ENCODE data around the gene EEF1G. TPM values are rescaled to one million over a fixed set of nuclear protein-coding genes. Genes with fewer than 3 reads are reported as not detected.
A peak's percentile ranks its signal among the peaks of the same experiment; 100 is the strongest.
"Not testable (repeated sequence)": the region's sequence is repeated elsewhere in the genome, so short reads cannot be mapped to it uniquely, and the experiment has no call there.

The EEF1G gene
- total RNA-seq, 1 experiment from 2014 or later = 2,008 TPM

DNA sequence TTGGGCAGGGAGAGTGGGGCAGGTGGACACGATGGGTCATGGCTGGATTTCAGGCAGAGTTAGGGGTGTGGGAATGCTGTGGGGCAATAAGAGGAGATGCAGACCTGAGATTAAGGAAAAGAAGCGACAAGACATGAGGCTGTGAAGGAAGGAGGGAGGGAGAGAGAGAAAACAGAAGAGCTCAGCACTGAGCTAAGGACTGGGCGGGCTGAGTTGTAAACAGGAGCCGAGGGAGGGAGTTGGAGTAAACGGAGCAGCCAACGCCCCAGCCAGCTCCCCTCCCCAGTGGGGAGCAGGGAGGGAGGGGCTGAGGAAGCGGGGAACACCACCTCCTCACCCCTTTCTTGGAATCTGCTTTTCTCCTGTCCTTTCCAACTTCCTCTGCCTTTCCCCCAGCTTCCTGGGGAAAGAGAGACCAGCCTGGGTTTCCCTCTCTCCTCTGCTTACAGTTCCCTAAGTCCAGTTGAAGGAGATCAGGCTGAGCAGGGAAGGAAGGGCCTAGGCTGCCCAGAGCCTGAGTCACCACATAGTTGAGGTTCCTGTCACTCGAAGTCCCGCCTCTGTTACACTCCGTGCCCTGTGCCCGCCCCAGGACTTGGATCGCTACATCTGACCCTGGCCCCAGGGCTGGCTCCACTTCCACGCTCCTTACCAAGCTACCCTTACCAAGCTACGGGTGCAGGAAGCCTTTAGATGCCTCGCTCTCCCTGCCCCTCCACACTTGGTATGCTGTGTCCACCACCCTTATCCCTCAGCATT is 20.4 kb downstream of the EEF1G start:
- TSS peak; percentile 46 for BruUV-seq (replicated peaks)
- H3K27ac ChIP-seq = peak overlapping the region; percentile 92
- H2AFZ ChIP-seq = peak overlapping the region; percentile 74
- H3K4me1 ChIP-seq (replicated peaks; ENCODE audit: insufficient read depth) = peaks cover 88% of the 10 kb centered on the region
- H3F3A ChIP-seq (ENCODE audit: insufficient read depth, low read depth) = peaks cover 88% of the 10 kb centered on the region
- peak; percentile 93 to 97 for DNase-seq
- H4K20me1 ChIP-seq (ENCODE audit: insufficient read depth) = peaks cover 6% of the 10 kb centered on the region; the same call in 1 of the 2 replicates
- H3K4me2 ChIP-seq = peak overlapping the region; percentile 95
- H3K9me3 ChIP-seq (ENCODE audit: insufficient read depth, low read depth) = no peaks in the 10 kb centered on the region
- TF ChIP-seq, protein P1, sequence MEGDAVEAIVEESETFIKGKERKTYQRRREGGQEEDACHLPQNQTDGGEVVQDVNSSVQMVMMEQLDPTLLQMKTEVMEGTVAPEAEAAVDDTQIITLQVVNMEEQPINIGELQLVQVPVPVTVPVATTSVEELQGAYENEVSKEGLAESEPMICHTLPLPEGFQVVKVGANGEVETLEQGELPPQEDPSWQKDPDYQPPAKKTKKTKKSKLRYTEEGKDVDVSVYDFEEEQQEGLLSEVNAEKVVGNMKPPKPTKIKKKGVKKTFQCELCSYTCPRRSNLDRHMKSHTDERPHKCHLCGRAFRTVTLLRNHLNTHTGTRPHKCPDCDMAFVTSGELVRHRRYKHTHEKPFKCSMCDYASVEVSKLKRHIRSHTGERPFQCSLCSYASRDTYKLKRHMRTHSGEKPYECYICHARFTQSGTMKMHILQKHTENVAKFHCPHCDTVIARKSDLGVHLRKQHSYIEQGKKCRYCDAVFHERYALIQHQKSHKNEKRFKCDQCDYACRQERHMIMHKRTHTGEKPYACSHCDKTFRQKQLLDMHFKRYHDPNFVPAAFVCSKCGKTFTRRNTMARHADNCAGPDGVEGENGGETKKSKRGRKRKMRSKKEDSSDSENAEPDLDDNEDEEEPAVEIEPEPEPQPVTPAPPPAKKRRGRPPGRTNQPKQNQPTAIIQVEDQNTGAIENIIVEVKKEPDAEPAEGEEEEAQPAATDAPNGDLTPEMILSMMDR (conservative IDR thresholded peaks at IDR 0.05) = no peak
- TF ChIP-seq EZH2 (IDR thresholded peaks at IDR 0.05; ENCODE audit: low read depth) = no peak
- intact Hi-C loops (cut with micrococcal nuclease; ENCODE audit: unreplicated experiment) = loop anchor here (5.0 kb wide), 2 partner anchors 39 to 289 kb away; partner anchors contain the start of gene TUT1
- H3K9me2 ChIP-seq (ENCODE audit: insufficient read depth) = no peaks in the 10 kb centered on the region
- H3K4me3 ChIP-seq = peak overlapping the region; percentile 49; the same call in 1 of the 2 replicates
- ChIA-PET POLR2A (ENCODE audit: unreplicated experiment) (interaction anchor here (0.6 to 1.7 kb wide), 11 partner anchors 7 to 158 kb away, joined by 3 to 27 read pairs (median 4); partner anchors contain the start of genes C11orf98, CSKMT, EEF1G and MTA2), CTCF (interaction anchor here (0.5 to 1.8 kb wide), 4 partner anchors 9 to 129 kb away, joined by 3 to 16 read pairs (median 8); no protein-coding TSS in a partner anchor)
- no peaks in the 10 kb centered on the region for H3K27me3 ChIP-seq (ENCODE audit: insufficient read depth, low read depth)
- 0 out of 2 replicates have a peak, but pooled peaks cover 14% of the 10 kb centered on the region for H3K79me2 ChIP-seq (ENCODE audit: low read depth)
- 0 out of 2 replicates have a peak, but pooled peaks cover 5% of the 10 kb centered on the region for H3K36me3 ChIP-seq (ENCODE audit: low read depth)

DNA sequence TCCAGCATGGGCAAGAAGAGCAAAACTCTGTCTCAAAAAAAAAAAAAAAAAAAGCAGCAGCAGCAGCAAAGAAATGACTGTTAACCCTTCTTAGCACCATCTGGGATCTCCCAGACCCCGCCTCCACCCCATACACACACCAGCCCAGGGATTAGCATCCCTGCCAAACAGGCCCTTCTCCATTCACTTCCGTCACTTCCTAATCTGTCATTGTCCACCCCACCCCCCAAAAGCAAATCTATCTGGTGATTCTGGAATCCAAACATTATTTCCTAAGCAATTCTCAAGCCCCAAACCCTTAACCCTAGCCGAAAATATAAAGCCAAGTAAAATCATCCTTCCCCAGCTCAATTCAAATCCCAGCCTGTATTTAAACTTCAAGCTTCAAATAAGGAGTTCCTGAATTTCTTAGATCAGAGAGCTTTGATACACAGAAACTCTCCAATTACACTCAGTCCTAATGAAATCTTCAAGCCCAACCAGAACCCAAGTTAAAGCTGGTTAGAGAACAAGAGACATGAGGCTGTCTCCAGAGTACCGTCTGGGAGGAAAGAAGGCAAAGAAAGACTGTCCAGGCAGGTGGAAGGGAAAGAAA is 21.1 kb downstream of the EEF1G start:
- Histone ChIP-seq H3K9me3 (ENCODE audit: insufficient read depth, low read depth) (no peaks in the 10 kb centered on the region), H3F3A (ENCODE audit: insufficient read depth, low read depth) (peaks cover 88% of the 10 kb centered on the region), H3K36me3 (ENCODE audit: low read depth) (no peaks in the 10 kb centered on the region), H3K79me2 (ENCODE audit: low read depth) (0 out of 2 replicates have a peak, but pooled peaks cover 14% of the 10 kb centered on the region), H4K20me1 (ENCODE audit: insufficient read depth) (0 out of 2 replicates have a peak, but pooled peaks cover 6% of the 10 kb centered on the region), H3K4me2 (peak overlapping the region; percentile 95), H3K9me2 (ENCODE audit: insufficient read depth) (no peaks in the 10 kb centered on the region), H3K27ac (peak overlapping the region; percentile 92), H2AFZ (peak overlapping the region; percentile 74), H3K4me3 (peak overlapping the region; percentile 49; the same call in 1 of the 2 replicates), H3K27me3 (ENCODE audit: insufficient read depth, low read depth) (no peaks in the 10 kb centered on the region), H3K4me1 (replicated peaks; ENCODE audit: insufficient read depth) (peaks cover 88% of the 10 kb centered on the region)
- BruUV-seq (replicated peaks) = no TSS peak
- TF ChIP-seq, protein P1 (conservative IDR thresholded peaks at IDR 0.05) = no peak
- no peak for TF ChIP-seq EZH2 (IDR thresholded peaks at IDR 0.05; ENCODE audit: low read depth)
- ChIA-PET POLR2A (ENCODE audit: unreplicated experiment) (interaction anchor here (0.6 to 1.7 kb wide), 10 partner anchors 8 to 157 kb away, joined by 3 to 27 read pairs (median 4); partner anchors contain the start of genes C11orf98, CSKMT, EEF1G and MTA2), CTCF (interaction anchor here (0.5 to 1.8 kb wide), 4 partner anchors 8 to 1692 kb away, joined by 5 to 16 read pairs (median 8); no protein-coding TSS in a partner anchor)
- DNase-seq = peak; percentile 35 to 57
- intact Hi-C loops (cut with micrococcal nuclease; ENCODE audit: unreplicated experiment) = loop anchor here (5.0 kb wide), 2 partner anchors 40 to 290 kb away; partner anchors contain the start of gene TUT1

DNA sequence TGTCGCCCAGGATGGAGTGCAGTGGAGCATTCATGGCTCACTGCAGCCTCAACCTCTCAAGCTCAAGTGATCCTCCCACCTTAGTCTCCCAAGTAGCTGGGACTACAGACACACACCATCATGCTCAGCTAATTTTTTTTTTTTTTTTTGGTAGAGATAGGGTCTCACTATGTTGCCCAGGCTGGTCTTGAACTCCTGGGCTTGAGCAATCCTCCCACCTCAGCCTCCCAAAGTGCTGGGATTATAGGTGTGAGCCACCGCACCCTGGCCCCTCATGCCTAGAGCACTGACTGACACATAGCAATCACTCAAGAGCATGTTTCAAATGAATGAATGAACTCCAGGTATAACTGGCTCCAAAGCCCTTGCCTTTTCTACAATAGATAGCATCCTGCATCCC is 23.2 kb downstream of the EEF1G start:
- POLR2A ChIA-PET (ENCODE audit: unreplicated experiment); BruUV-seq (replicated peaks); H3K9me3 ChIP-seq (ENCODE audit: insufficient read depth, low read depth); H3K4me3 ChIP-seq; H3K9me2 ChIP-seq (ENCODE audit: insufficient read depth); H3K4me2 ChIP-seq; H4K20me1 ChIP-seq (ENCODE audit: insufficient read depth); H3K27ac ChIP-seq; DNase-seq; H3K27me3 ChIP-seq (ENCODE audit: insufficient read depth, low read depth); H3K36me3 ChIP-seq (ENCODE audit: low read depth); H2AFZ ChIP-seq: not testable (repeated sequence)
- Histone ChIP-seq H3K79me2 (ENCODE audit: low read depth) (peaks cover 22% of the 10 kb centered on the region), H3F3A (ENCODE audit: insufficient read depth, low read depth) (peaks cover 69% of the 10 kb centered on the region), H3K4me1 (replicated peaks; ENCODE audit: insufficient read depth) (peaks cover 75% of the 10 kb centered on the region)
- CTCF ChIA-PET = interaction anchor here (0.8 to 2.0 kb wide), 2 partner anchors 10 to 123 kb away, joined by 3 to 7 read pairs; no protein-coding TSS in a partner anchor
- intact Hi-C loops (cut with micrococcal nuclease; ENCODE audit: unreplicated experiment) = loop anchor here (5.0 kb wide), 2 partner anchors 42 to 292 kb away; partner anchors contain the start of gene TUT1
